Upper lobe of left lung (tissue), 4 donors: ENCODE results near the gene SLC25A21.

Experiments
- CTCF ChIP-seq, 6 experiments: fragments of 450-650 bp in 4 of 6; fragments of 200-600 bp in 2 of 6; sonication (generic) in 2 of 6; IDR thresholded peaks; one replicate each; pipeline ENCODE4 v1.5.1; 2016 to 2019; ENCODE audit warnings: antibody characterized with exemption in 6 of 6
- POLR2A ChIP-seq, 4 donors: fragments of 450-650 bp; IDR thresholded peaks; one replicate each; pipeline ENCODE4 v1.5.1; 2016 to 2017; ENCODE audit warnings: antibody characterized with exemption in 4 of 4, mild to moderate bottlenecking in 2 of 4

- no peak for TF ChIP-seq CTCF (IDR thresholded peaks at IDR 0.05)
- no peak for TF ChIP-seq POLR2A (IDR thresholded peaks at IDR 0.05)
These were observed 18.9 kb downstream of the SLC25A21 start for GRCh38 chr14:37153483-37153882.
